Left ventricle myocardium superior (tissue), 1 donor: ENCODE results near the gene MRO. TPM values are rescaled to one million over a fixed set of nuclear protein-coding genes. Genes with fewer than 3 reads are reported as not detected.
A peak's percentile ranks its signal among the peaks of the same experiment; 100 is the strongest.
"Not testable (repeated sequence)": the region's sequence is repeated elsewhere in the genome, so short reads cannot be mapped to it uniquely, and the experiment has no call there.

ENCODE experiments used
- ATAC-seq: fragments of 200-7000 bp; cut with Tn5 transposase; one replicate; pipeline ENCODE4 v1.9.1; 2020; ENCODE audit warnings: mild to moderate bottlenecking, moderate library complexity
- DNase-seq: peaks from one replicate; pipeline ENCODE4 v3.0.0-alpha.2; 2020
- intact Hi-C: fragments of 100-400 bp; cut with micrococcal nuclease; formaldehyde crosslinking; loops from one replicate; pipeline ENCODE4 v1.11.0; 2022
- total RNA-seq: library from RNA; stranded (reverse); fragmentation: NEBNext Ultra II Directional; extraction: Animal tissue kit (Norgen Biotek cat#: 25700); gene quantifications from one replicate; pipeline ENCODE4 v1.2.1, GENCODE V29; 2021
- donor health status: DM: no; HTN: yes; CAD: no; lungs with severe emphysema.

MRO gene
- total RNA-seq, 1 donor from 2014 or later = 4.0 TPM

GRCh38 chr18:50802141-50802540 lies 17.7 kb downstream of the MRO start:
- intact Hi-C loops = no loop called here
- DNase-seq = no peak
- no peak for ATAC-seq

- intact Hi-C loops = no loop called here
Observed at GRCh38 chr18:50797142-50797541, 22.7 kb downstream of the MRO start.

GRCh38 chr18:50796495-50796894 lies 23.3 kb downstream of the MRO start:
- intact Hi-C loops = no loop called here
- no peak for ATAC-seq
- no peak for DNase-seq

More at GRCh38 chr18:50797142-50797541, 22.7 kb downstream of the MRO start:
- peak; percentile 61 for ATAC-seq
- no peak for DNase-seq

GRCh38 chr18:50793641-50794565 lies 25.9 kb downstream of the MRO start:
- DNase-seq = no peak
- intact Hi-C loops = no loop called here
- no peak for ATAC-seq

DNA sequence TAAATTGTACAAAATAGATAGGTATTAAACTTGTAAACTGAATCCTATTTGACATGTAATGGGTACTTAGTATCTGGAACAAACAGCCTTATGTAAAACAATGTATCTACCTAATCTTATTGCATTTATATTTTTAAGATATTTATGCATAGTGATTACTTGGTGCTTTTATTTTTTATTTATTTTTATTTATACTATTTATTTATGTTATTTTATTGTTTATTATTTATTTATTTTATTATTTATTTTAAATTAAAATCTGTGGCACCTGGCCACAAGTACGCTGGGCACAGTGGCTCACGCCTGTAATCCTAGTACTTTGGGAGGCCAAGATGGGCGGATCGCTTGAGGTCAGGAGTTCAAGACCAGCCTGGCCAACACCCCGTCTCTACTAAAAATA lies 26.9 kb downstream of the MRO start:
- ATAC-seq (no peak), DNase-seq (no peak)
- intact Hi-C loops = no loop called here

DNA sequence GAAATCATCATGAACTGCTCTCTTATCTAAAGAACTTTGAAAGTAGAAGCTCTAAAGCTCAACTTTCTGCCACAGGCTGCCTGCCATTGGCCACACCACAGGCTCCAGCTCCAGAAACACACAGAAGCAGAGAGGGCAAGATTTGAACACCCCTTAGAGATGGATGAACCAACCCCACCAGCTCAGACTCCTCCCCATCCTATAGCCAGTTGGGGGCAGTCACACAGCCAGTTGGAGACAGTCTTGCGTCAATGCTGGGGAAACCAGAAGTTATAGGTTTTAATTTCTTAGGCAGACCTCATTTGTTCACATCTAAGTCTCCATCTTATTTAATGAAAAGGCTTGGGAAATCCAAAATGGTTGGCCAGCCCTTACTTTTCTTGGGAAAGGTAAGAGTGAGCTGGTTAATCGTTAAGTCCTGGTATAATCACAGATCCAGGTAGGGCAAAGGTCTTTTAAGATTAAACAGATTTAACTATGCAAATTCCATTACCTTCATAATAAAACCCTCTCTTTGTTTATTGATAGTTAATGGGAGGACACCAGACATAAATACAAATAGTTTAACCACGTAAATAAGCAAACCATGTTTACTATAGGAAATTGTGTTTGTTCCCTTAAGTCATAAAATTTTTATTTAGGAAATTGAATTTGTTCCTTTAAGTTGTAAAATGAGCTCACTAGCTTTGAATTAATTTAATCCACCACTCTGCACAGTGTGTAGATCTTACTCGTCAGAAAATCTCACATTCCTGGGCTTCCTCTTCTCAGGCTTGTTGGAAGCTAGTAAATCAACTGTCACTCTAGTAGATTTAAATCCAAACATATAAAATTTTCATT lies 28.0 kb downstream of the MRO start:
- no peak for DNase-seq
- no peak for ATAC-seq
- intact Hi-C loops = no loop called here

GRCh38 chr18:50790948-50791347 lies 28.9 kb downstream of the MRO start:
- ATAC-seq (no peak), DNase-seq (no peak)
- intact Hi-C loops = no loop called here

DNA sequence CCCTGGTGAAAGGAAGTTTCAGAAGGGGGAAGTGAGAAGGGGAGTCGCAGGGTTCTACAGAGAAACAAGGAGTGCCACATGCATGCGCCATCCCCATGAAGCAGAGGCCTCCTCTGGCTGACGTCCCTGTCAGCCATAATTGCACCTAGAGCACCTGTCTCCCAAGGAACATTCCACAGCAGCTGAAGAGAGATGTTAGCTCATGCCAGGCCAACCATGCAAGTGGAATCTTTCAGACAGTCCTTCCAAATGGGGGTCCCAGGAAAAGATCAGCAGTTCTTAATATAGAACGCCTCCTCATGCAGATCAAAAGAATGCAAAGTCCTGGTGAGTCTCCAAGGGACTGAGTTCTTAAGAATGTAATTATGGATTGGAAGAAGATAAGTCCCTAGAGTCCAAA lies 29.6 kb downstream of the MRO start:
- ATAC-seq = no peak
- DNase-seq = no peak
- intact Hi-C loops = no loop called here

GRCh38 chr18:50788284-50788683 lies 31.5 kb downstream of the MRO start:
- ATAC-seq (no peak), DNase-seq (no peak)
- intact Hi-C loops = no loop called here

DNA sequence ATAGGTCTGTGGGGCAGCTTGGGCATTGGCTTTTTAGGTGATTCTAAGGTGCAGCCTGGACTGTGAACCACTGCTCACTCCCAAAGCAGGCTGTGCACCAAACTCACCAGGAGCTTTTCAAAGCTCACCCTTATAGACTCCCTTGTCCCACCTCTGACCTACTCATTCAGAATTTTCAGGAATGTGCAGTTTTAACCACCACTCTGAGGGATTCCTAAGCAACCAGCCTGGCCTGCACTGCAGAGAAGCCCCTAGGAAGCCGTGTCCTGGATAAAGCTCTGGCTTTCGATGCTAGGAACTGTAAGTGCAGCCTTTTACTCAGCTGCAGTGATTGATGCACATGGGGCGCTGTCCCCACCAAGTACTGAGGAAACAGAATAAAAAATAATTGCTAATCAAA lies 33.0 kb downstream of the MRO start:
- intact Hi-C loops = no loop called here
- DNase-seq (no peak), ATAC-seq (no peak)

GRCh38 chr18:50783553-50783952 lies 36.3 kb downstream of the MRO start:
- intact Hi-C loops = no loop called here
- DNase-seq (no peak), ATAC-seq (no peak)

DNA sequence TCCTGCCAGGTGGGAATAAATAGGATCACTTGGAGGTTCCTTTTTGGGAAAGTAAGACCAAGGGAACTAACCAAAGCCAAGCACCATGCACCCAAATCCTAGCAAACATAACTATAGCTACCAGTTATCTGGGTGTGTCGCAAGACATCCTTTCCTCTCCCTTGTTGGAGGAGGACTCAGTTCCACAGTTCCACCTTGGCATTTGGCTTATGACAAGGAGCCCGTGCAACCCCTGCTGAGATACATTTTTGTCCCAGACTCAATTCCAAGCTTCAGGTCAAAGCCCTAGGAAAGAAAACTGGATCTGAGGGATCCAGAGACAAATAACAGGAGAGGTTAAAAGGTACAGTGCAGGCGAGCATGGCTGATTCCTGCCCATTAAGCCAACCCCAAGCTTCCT lies 40.8 kb downstream of the MRO start:
- ATAC-seq, intact Hi-C loops, DNase-seq: not testable (repeated sequence)

DNA sequence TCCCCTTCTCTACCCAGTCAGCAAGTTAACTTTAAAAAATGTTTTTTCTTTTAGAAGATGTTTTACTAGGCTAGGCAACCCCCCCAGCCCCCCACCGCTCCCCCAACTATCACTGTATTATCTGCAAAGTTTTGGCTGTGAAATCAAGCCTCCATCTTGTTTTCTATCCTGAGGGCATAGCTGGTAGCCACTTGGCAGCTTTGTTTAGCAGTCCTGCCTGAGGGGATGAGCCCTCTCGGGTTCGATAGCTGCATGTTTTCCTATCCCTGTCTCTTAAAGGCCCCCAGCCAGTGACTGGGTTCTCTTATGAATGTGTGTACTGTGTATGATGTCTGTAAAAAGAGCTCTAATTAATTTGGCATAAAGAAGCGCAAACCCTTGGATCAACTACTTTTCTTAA lies 43.4 kb downstream of the MRO start:
- ATAC-seq = no peak
- intact Hi-C loops = no loop called here

GRCh38 chr18:50775726-50776125 lies 44.1 kb downstream of the MRO start:
- ATAC-seq = no peak
- no peak for DNase-seq

More for the DNA sequence above, 43.4 kb downstream of the MRO start:
- no peak for DNase-seq

GRCh38 chr18:50775207-50775606 lies 44.6 kb downstream of the MRO start:
- intact Hi-C loops = no loop called here
- DNase-seq (no peak), ATAC-seq (no peak)

More at GRCh38 chr18:50775726-50776125, 44.1 kb downstream of the MRO start:
- intact Hi-C loops = no loop called here

DNA sequence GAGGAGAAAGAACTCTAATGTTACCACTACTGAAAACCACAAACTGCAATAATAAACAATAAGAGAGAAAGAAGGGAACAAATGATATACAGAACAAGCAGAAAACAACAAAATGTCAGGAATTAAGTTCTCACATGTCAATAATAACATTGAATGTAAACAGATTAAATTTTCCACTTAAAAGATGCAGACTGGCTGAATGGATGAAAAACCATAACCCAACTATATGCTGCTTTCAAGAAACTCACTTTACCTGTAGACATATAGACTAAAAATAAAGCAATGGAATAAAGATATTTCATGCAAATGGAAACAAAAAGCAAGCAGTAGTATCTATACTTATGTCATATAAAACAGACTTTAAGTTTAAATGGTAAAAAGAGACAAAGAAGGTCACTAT lies 50.4 kb downstream of the MRO start:
- no peak for DNase-seq
- intact Hi-C loops = no loop called here
- ATAC-seq = no peak

DNA sequence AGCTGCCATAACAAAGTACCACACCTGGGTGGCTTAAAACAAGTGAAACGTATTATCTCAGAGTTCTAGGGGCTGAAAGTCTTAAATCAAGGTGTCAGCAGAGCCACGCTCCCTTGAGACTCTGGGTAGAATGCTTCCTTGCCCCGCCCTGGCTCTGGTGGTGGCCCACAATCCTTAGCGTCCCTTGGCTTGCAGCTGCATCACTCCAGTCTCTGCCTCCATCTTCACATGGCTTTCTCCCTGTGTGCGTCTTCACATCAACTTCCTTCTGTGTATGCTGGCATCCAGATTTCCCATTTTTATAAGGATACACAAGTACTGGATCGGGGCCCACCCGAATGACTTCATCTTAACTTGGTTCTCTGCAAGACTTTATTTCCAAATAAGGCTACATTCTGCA lies 62.5 kb downstream of the MRO start:
- ATAC-seq = no peak
- DNase-seq = no peak
- intact Hi-C loops = no loop called here

DNA sequence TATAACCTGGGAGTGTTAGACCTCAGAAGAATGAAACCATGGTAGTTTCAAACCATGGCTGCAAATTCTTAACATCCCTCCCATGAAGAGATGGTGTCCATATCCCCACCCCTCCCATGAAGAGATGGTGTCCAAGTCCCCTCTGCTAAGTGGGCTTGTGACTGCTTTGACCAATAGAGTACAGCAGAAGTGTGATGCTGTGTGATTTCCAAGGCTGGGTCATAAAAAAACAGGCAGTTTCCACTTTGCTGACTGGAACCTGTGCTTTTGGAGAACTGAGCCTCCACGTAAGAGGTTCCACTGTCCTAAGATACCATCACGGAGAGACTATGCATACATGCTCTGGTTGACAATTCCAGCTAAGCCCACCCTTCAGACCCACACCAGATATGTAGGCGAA lies 65.5 kb downstream of the MRO start:
- DNase-seq (no peak), ATAC-seq (no peak)
- intact Hi-C loops = no loop called here

GRCh38 chr18:50753311-50753710 lies 66.5 kb downstream of the MRO start:
- no peak for ATAC-seq
- intact Hi-C loops = no loop called here
- no peak for DNase-seq

DNA sequence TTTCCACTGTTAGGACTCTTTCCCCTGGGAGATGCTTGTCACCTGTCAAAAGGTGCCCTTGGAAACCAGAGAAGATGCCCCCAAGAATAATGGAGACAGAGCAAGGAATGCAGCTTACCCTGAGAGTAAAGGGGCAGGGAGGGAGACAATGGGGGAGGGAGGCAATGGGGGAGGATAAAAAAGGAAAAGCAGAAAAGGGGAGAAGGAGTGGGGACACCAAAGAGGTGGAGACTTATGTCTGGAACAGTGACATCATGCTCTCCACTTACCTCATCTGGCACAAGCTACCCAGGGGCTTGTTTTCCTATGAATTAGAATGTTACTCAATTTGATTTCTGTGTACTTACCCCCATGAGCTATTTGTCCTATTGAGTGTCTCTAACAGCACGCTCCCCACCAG lies 67.9 kb downstream of the MRO start:
- no peak for DNase-seq
- ATAC-seq = no peak
- intact Hi-C loops = no loop called here
